GM23338 (cell line): ENCODE measurements around the gene PNMA5. TPM values are rescaled to one million over a fixed set of nuclear protein-coding genes. Genes with fewer than 3 reads are reported as not detected.

ENCODE experiments used
- ATAC-seq: fragments of 200-7000 bp; cut with Tn5 transposase; 3 replicates; pipeline ENCODE4 v1.9.1; 2020
- DNase-seq: peaks from one replicate; pipeline ENCODE4 v3.0.0-alpha.2; 2015; ENCODE audit warnings: low spot score
- H2AFZ ChIP-seq: fragments of 200-600 bp; sonication (generic); 2 replicates; pipeline ENCODE4 v1.8.0; 2016; ENCODE audit warnings: antibody characterized with exemption, mild to moderate bottlenecking, moderate library complexity
- H3F3A ChIP-seq: fragments of 200-600 bp; sonication (generic); replicated peaks from 2 replicates; pipeline ENCODE4 v1.8.0; 2017; ENCODE audit warnings: antibody characterized with exemption, mixed run types, low read depth
- H3K27ac ChIP-seq: fragments of 200-600 bp; sonication (generic); 2 replicates; pipeline ENCODE4 v1.6.1; 2016; ENCODE audit warnings: low read depth
- H3K27me3 ChIP-seq: fragments of 200-600 bp; sonication (generic); 2 replicates; pipeline ENCODE4 v1.8.0; 2016; ENCODE audit warnings: mild to moderate bottlenecking, mixed run types, moderate library complexity; ENCODE audit not compliant: insufficient read depth
- H3K36me3 ChIP-seq: fragments of 200-600 bp; sonication (generic); 2 replicates; pipeline ENCODE4 v1.8.0; 2016; ENCODE audit warnings: mild to moderate bottlenecking; ENCODE audit not compliant: insufficient read depth
- H3K4me1 ChIP-seq: fragments of 200-600 bp; sonication (generic); 2 replicates; pipeline ENCODE4 v1.8.0; 2016; ENCODE audit warnings: mild to moderate bottlenecking, moderate library complexity; ENCODE audit not compliant: insufficient read depth
- H3K4me2 ChIP-seq: fragments of 200-600 bp; sonication (generic); 2 replicates; pipeline ENCODE4 v1.7.1; 2017; ENCODE audit warnings: mixed run types
- H3K4me3 ChIP-seq: fragments of 200-600 bp; sonication (generic); 2 replicates; pipeline ENCODE4 v1.6.1; 2016; ENCODE audit warnings: mixed run types
- H3K79me2 ChIP-seq: fragments of 200-600 bp; sonication (generic); replicated peaks from 2 replicates; pipeline ENCODE4 v1.8.0; 2017; ENCODE audit warnings: mild to moderate bottlenecking; ENCODE audit not compliant: insufficient read depth
- H3K9me2 ChIP-seq: fragments of 200-600 bp; sonication (generic); 2 replicates; pipeline ENCODE4 v1.8.0; 2017; ENCODE audit not compliant: insufficient read depth
- H4K20me1 ChIP-seq: fragments of 200-600 bp; sonication (generic); replicated peaks from 2 replicates; pipeline ENCODE4 v1.8.0; 2017; ENCODE audit warnings: mild to moderate bottlenecking; ENCODE audit not compliant: insufficient read depth
- H3K27ac Mint-ChIP-seq: 2 replicates; pipeline ENCODE4 v1.8.0; 2020; ENCODE audit warnings: inconsistent platforms, mild to moderate bottlenecking, moderate library complexity, mixed read lengths
- H3K27me3 Mint-ChIP-seq: 3 replicates; pipeline ENCODE4 v1.8.0; 2022; ENCODE audit warnings: low read depth, mild to moderate bottlenecking, moderate library complexity, mixed read lengths, inconsistent platforms; ENCODE audit not compliant: insufficient read depth, poor library complexity
- H3K36me3 Mint-ChIP-seq: 3 replicates; pipeline ENCODE4 v1.8.0; 2021; ENCODE audit warnings: low read depth, mild to moderate bottlenecking, inconsistent platforms, moderate library complexity, mixed read lengths
- H3K4me1 Mint-ChIP-seq: 3 replicates; pipeline ENCODE4 v1.8.0; 2020; ENCODE audit warnings: mild to moderate bottlenecking, inconsistent platforms, mixed read lengths
- H3K4me3 Mint-ChIP-seq: 3 replicates; pipeline ENCODE4 v1.8.0; 2021; ENCODE audit warnings: moderate library complexity, mild to moderate bottlenecking, inconsistent platforms, mixed read lengths
- H3K9me3 Mint-ChIP-seq: 3 replicates; pipeline ENCODE4 v1.8.0; 2020; ENCODE audit warnings: moderate library complexity, mild to moderate bottlenecking, inconsistent platforms, mixed read lengths
- CREB1 ChIP-seq: fragments of 250-450 bp; sonication (Bioruptor Pico); IDR thresholded peaks from 2 replicates; pipeline ENCODE4 v1.5.0; 2020; ENCODE audit warnings: low read depth, mild to moderate bottlenecking, moderate library complexity
- ETS1 ChIP-seq: IDR thresholded peaks from 2 replicates; pipeline ENCODE4 v1.6.1; 2016; ENCODE audit warnings: antibody characterized with exemption
- EZH2 ChIP-seq: fragments of 200-600 bp; sonication (generic); IDR thresholded peaks from one replicate; pipeline ENCODE4 v1.8.0; 2017; ENCODE audit warnings: antibody characterized with exemption, mild to moderate bottlenecking, low read depth; ENCODE audit not compliant: unreplicated experiment
- EZH2phosphoT487 ChIP-seq: fragments of 200-600 bp; sonication (generic); IDR thresholded peaks from one replicate; pipeline ENCODE4 v1.8.1; 2018; ENCODE audit warnings: antibody characterized with exemption; ENCODE audit not compliant: unreplicated experiment
- JUNB ChIP-seq: IDR thresholded peaks from one replicate; pipeline ENCODE4 v1.6.1; 2016; ENCODE audit warnings: antibody characterized with exemption; ENCODE audit not compliant: unreplicated experiment
- NANOG ChIP-seq: IDR thresholded peaks from 2 replicates; pipeline ENCODE4 v1.6.1; 2016; ENCODE audit warnings: antibody characterized with exemption, borderline replicate concordance
- POLR2AphosphoS5 ChIP-seq: IDR thresholded peaks from 2 replicates; pipeline ENCODE4 v1.6.1; 2016; ENCODE audit warnings: antibody characterized with exemption, low read depth
- REST ChIP-seq: IDR thresholded peaks from one replicate; pipeline ENCODE4 v1.6.1; 2018; ENCODE audit warnings: antibody characterized with exemption; ENCODE audit not compliant: unreplicated experiment
- STAT1 ChIP-seq: IDR thresholded peaks from one replicate; pipeline ENCODE4 v1.6.1; 2016; ENCODE audit warnings: antibody characterized with exemption; ENCODE audit not compliant: unreplicated experiment
- ZNF114 ChIP-seq: fragments of 250-450 bp; sonication (Bioruptor Pico); IDR thresholded peaks from 2 replicates; pipeline ENCODE4 v1.5.0; 2020; ENCODE audit warnings: mild to moderate bottlenecking, moderate library complexity
- ZNF331 ChIP-seq: fragments of 250-450 bp; sonication (Bioruptor Pico); IDR thresholded peaks from 2 replicates; pipeline ENCODE4 v1.5.0; 2020; ENCODE audit warnings: low read depth, mild to moderate bottlenecking, moderate library complexity
- polyA plus RNA-seq: library from polyadenylated mRNA; unstranded; fragments of >200 nt; fragmentation: Nextera tagmentation; extraction: Ambion mirVana; gene quantifications from 2 replicates; pipeline ENCODE4 v1.2.1, GENCODE V29; 2016
- total RNA-seq: library from RNA; depleted of rRNA; stranded (reverse); fragments of >200 nt; shearing (Covaris generic); gene quantifications from 2 replicates; pipeline ENCODE4 v1.2.3, GENCODE V29; 2014
- TF ChIP-seq, protein P1 (sequence below): fragments of 250-450 bp; sonication (Bioruptor Pico); IDR thresholded peaks from 2 replicates; pipeline ENCODE4 v1.5.0; 2020; ENCODE audit warnings: mild to moderate bottlenecking, moderate library complexity
- TF ChIP-seq, protein P2 (sequence below), 2 experiments: fragments of 200-600 bp in 1 of 2; sonication (generic) in 1 of 2; conservative IDR thresholded peaks; 2 replicates each; pipeline versions ENCODE4 v1.5.1 to v1.6.1; 2016 to 2017; ENCODE audit warnings: antibody characterized with exemption in 2 of 2, low read depth in 2 of 2, mild to moderate bottlenecking in 2 of 2, moderate library complexity in 1 of 2

PNMA5 gene
- total and polyA plus RNA-seq, 2 experiments from 2014 or later, result 0.24 to 0.49 TPM

DNA sequence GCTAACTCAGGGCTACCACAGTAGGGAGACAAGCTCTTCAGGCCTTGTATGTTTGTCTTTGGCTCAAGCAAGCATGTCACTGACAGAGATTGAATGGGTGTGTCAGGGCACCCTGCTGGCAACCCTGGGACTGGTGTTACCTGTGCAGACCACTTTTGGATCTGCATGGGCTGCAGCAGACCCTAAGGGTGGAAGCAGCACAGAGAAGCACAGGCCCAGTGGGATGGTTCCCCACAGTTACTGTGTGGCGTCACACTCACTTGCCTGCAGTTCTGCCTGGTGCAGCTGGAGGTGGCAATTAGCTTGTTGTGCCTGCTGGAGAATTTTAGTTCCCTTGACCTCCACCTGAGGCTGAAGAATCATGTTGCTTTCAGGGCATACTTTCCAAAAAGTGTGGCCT is 50.1 kb downstream of the PNMA5 start:
- H3K4me1 Mint-ChIP-seq, result peaks cover 4% of the 10 kb centered on the region; the same call in 2 of the 3 replicates
- H3K9me2 ChIP-seq, result no peaks in the 10 kb centered on the region
- no peaks in the 10 kb centered on the region for H3K9me3 Mint-ChIP-seq
- no peaks in the 10 kb centered on the region for H3K27me3 ChIP-seq
- H3K4me3 Mint-ChIP-seq, result no peak overlapping the region
- no peak overlapping the region for H3K4me2 ChIP-seq
- ATAC-seq, result no peak
- no peaks in the 10 kb centered on the region for H3K36me3 ChIP-seq
- 0 out of 3 replicates have a peak, but pooled peaks cover 3% of the 10 kb centered on the region for H3K36me3 Mint-ChIP-seq
- DNase-seq, result no peak
- peaks cover 1% of the 10 kb centered on the region for H3K27me3 Mint-ChIP-seq
- H3K27ac Mint-ChIP-seq, result no peak overlapping the region
- no peak overlapping the region for H3K4me3 ChIP-seq
- TF ChIP-seq, protein P1, sequence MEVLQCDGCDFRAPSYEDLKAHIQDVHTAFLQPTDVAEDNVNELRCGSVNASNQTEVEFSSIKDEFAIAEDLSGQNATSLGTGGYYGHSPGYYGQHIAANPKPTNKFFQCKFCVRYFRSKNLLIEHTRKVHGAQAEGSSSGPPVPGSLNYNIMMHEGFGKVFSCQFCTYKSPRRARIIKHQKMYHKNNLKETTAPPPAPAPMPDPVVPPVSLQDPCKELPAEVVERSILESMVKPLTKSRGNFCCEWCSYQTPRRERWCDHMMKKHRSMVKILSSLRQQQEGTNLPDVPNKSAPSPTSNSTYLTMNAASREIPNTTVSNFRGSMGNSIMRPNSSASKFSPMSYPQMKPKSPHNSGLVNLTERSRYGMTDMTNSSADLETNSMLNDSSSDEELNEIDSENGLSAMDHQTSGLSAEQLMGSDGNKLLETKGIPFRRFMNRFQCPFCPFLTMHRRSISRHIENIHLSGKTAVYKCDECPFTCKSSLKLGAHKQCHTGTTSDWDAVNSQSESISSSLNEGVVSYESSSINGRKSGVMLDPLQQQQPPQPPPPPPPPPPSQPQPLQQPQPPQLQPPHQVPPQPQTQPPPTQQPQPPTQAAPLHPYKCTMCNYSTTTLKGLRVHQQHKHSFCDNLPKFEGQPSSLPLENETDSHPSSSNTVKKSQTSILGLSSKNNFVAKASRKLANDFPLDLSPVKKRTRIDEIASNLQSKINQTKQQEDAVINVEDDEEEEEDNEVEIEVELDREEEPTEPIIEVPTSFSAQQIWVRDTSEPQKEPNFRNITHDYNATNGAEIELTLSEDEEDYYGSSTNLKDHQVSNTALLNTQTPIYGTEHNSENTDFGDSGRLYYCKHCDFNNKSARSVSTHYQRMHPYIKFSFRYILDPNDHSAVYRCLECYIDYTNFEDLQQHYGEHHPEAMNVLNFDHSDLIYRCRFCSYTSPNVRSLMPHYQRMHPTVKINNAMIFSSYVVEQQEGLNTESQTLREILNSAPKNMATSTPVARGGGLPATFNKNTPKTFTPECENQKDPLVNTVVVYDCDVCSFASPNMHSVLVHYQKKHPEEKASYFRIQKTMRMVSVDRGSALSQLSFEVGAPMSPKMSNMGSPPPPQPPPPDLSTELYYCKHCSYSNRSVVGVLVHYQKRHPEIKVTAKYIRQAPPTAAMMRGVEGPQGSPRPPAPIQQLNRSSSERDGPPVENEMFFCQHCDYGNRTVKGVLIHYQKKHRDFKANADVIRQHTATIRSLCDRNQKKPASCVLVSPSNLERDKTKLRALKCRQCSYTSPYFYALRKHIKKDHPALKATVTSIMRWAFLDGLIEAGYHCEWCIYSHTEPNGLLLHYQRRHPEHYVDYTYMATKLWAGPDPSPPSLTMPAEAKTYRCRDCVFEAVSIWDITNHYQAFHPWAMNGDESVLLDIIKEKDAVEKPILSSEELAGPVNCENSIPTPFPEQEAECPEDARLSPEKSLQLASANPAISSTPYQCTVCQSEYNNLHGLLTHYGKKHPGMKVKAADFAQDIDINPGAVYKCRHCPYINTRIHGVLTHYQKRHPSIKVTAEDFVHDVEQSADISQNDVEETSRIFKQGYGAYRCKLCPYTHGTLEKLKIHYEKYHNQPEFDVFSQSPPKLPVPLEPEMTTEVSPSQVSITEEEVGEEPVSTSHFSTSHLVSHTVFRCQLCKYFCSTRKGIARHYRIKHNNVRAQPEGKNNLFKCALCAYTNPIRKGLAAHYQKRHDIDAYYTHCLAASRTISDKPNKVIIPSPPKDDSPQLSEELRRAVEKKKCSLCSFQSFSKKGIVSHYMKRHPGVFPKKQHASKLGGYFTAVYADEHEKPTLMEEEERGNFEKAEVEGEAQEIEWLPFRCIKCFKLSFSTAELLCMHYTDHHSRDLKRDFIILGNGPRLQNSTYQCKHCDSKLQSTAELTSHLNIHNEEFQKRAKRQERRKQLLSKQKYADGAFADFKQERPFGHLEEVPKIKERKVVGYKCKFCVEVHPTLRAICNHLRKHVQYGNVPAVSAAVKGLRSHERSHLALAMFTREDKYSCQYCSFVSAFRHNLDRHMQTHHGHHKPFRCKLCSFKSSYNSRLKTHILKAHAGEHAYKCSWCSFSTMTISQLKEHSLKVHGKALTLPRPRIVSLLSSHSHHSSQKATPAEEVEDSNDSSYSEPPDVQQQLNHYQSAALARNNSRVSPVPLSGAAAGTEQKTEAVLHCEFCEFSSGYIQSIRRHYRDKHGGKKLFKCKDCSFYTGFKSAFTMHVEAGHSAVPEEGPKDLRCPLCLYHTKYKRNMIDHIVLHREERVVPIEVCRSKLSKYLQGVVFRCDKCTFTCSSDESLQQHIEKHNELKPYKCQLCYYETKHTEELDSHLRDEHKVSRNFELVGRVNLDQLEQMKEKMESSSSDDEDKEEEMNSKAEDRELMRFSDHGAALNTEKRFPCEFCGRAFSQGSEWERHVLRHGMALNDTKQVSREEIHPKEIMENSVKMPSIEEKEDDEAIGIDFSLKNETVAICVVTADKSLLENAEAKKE, result no peak
- TF ChIP-seq EZH2, result no peak
- TF ChIP-seq, protein P2, sequence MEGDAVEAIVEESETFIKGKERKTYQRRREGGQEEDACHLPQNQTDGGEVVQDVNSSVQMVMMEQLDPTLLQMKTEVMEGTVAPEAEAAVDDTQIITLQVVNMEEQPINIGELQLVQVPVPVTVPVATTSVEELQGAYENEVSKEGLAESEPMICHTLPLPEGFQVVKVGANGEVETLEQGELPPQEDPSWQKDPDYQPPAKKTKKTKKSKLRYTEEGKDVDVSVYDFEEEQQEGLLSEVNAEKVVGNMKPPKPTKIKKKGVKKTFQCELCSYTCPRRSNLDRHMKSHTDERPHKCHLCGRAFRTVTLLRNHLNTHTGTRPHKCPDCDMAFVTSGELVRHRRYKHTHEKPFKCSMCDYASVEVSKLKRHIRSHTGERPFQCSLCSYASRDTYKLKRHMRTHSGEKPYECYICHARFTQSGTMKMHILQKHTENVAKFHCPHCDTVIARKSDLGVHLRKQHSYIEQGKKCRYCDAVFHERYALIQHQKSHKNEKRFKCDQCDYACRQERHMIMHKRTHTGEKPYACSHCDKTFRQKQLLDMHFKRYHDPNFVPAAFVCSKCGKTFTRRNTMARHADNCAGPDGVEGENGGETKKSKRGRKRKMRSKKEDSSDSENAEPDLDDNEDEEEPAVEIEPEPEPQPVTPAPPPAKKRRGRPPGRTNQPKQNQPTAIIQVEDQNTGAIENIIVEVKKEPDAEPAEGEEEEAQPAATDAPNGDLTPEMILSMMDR (conservative IDR thresholded peaks at IDR 0.05; ENCODE audit: low read depth in 2 of 2), result no peak
- TF ChIP-seq CREB1 (CRISPR knock-in tag), result no peak
- TF ChIP-seq ETS1, result no peak
- no peak for TF ChIP-seq POLR2AphosphoS5
- TF ChIP-seq ZNF114 (CRISPR knock-in tag), result no peak
- no peak for TF ChIP-seq EZH2phosphoT487
- TF ChIP-seq ZNF331 (CRISPR knock-in tag), result no peak
- TF ChIP-seq JUNB, result no peak
- no peak for TF ChIP-seq NANOG
- TF ChIP-seq REST, result no peak
- no peak for TF ChIP-seq STAT1
- H4K20me1 ChIP-seq, result no peaks in the 10 kb centered on the region
- H3F3A ChIP-seq, result no peaks in the 10 kb centered on the region
- no peak overlapping the region for H2AFZ ChIP-seq
- H3K4me1 ChIP-seq, result no peaks in the 10 kb centered on the region
- no peaks in the 10 kb centered on the region for H3K79me2 ChIP-seq
- H3K27ac ChIP-seq, result no peak overlapping the region
